HG03457 (cell line): ENCODE measurements around the gene PGBD5.

Source experiments
- ATAC-seq: cut with Tn5 transposase; IDR thresholded peaks from one replicate; pipeline ENCODE4 v1.9.1; 2021; ENCODE audit warnings: moderate number of reproducible peaks; ENCODE audit not compliant: unreplicated experiment

PGBD5 gene

GRCh38 chr1:230309646-230310177, 116.4 kb downstream of the PGBD5 start:
- ATAC-seq: no peak

- no peak for ATAC-seq
Measured at GRCh38 chr1:230308821-230309220, 117.3 kb downstream of the PGBD5 start.

GRCh38 chr1:230308039-230308438, 118.1 kb downstream of the PGBD5 start:
- ATAC-seq: no peak

GRCh38 chr1:230307213-230307612, 118.9 kb downstream of the PGBD5 start:
- ATAC-seq: no peak

GRCh38 chr1:230306169-230306568, 120.0 kb downstream of the PGBD5 start:
- ATAC-seq: peak; percentile 68

- ATAC-seq: no peak
Measured at GRCh38 chr1:230303822-230304221, 122.3 kb downstream of the PGBD5 start.

- ATAC-seq: no peak
Measured at GRCh38 chr1:230303069-230303468, 123.1 kb downstream of the PGBD5 start.

- no peak for ATAC-seq
Measured at GRCh38 chr1:230301822-230302221, 124.3 kb downstream of the PGBD5 start.

GRCh38 chr1:230301322-230301721, 124.8 kb downstream of the PGBD5 start:
- ATAC-seq: no peak

GRCh38 chr1:230300322-230301301, 125.5 kb downstream of the PGBD5 start:
- ATAC-seq: no peak

GRCh38 chr1:230299191-230300006, 126.7 kb downstream of the PGBD5 start:
- no peak for ATAC-seq

GRCh38 chr1:230295367-230295766, 130.8 kb downstream of the PGBD5 start:
- ATAC-seq: no peak

- ATAC-seq: no peak
Measured at GRCh38 chr1:230293390-230293700, 132.8 kb downstream of the PGBD5 start.

GRCh38 chr1:230292689-230293389, 133.3 kb downstream of the PGBD5 start:
- ATAC-seq: no peak

- no peak for ATAC-seq
Measured at GRCh38 chr1:230291731-230292620, 134.2 kb downstream of the PGBD5 start.

- no peak for ATAC-seq
Measured at GRCh38 chr1:230289350-230289644, 136.8 kb downstream of the PGBD5 start.

GRCh38 chr1:230288641-230289349, 137.3 kb downstream of the PGBD5 start:
- no peak for ATAC-seq

GRCh38 chr1:230287674-230288315, 138.3 kb downstream of the PGBD5 start:
- no peak for ATAC-seq

GRCh38 chr1:230286890-230287269, 139.3 kb downstream of the PGBD5 start:
- no peak for ATAC-seq
